Activated naive CD8-positive, alpha-beta T cell treated with anti-CD3 and anti-CD28 coated beads, Interleukin-2, amount 10 ng/mL, durations not matched to agents 7 days and 5 days (primary cell): ENCODE data around the gene SCN9A. TPM values are rescaled to one million over a fixed set of nuclear protein-coding genes. Genes with fewer than 3 reads are reported as not detected.
"Not testable (repeated sequence)": the region's sequence is repeated elsewhere in the genome, so short reads cannot be mapped to it uniquely, and the experiment has no call there.

Experiments
- ATAC-seq: fragments of 150-1000 bp; cut with Tn5 transposase; one replicate; pipeline ENCODE4 v1.10.0; 2021; ENCODE audit warnings: low read depth, moderate library complexity
- POLR2A ChIA-PET: fragments of 350-600 bp; sonication (Branson Sonifier 250); formaldehyde crosslinking; loops from one replicate; lab custom pipeline; 2021; ENCODE audit warnings: antibody characterized with exemption; lab: Charles Lee
- DNase-seq: peaks from one replicate; pipeline ENCODE4 v3.0.0; 2021
- H3K27ac Mint-ChIP-seq: one replicate; pipeline ENCODE4 v1.8.0; 2022; ENCODE audit warnings: mild to moderate bottlenecking, mixed read lengths
- H3K27me3 Mint-ChIP-seq: one replicate; pipeline ENCODE4 v1.8.0; 2022; ENCODE audit warnings: mild to moderate bottlenecking, moderate library complexity, mixed read lengths
- H3K36me3 Mint-ChIP-seq: one replicate; pipeline ENCODE4 v1.8.0; 2021; ENCODE audit warnings: mild to moderate bottlenecking, mixed read lengths
- H3K4me1 Mint-ChIP-seq: one replicate; pipeline ENCODE4 v1.8.0; 2021; ENCODE audit warnings: mixed read lengths
- H3K4me3 Mint-ChIP-seq: one replicate; pipeline ENCODE4 v1.8.0; 2022; ENCODE audit warnings: mild to moderate bottlenecking, moderate library complexity, mixed read lengths
- H3K9me3 Mint-ChIP-seq: one replicate; pipeline ENCODE4 v1.8.0; 2021; ENCODE audit warnings: mixed read lengths
- total RNA-seq, 2 experiments: library from RNA; stranded (reverse); gene quantifications; one replicate each; pipeline ENCODE4 v1.2.3, GENCODE V29; 2021

SCN9A gene
- total RNA-seq, 2 experiments from 2014 or later = not detected

- POLR2A ChIA-PET = no interaction called here
- DNase-seq (no peak), ATAC-seq (no peak)
- Mint-ChIP-seq H3K4me1 (no peaks in the 10 kb centered on the region), H3K36me3 (no peaks in the 10 kb centered on the region), H3K4me3 (no peak overlapping the region), H3K27me3 (no peaks in the 10 kb centered on the region), H3K27ac (no peak overlapping the region), H3K9me3 (no peaks in the 10 kb centered on the region)
These were observed 136.2 kb downstream of the SCN9A start for GRCh38 chr2:166239548-166239947.

- Mint-ChIP-seq H3K27ac (no peak overlapping the region), H3K4me1 (no peaks in the 10 kb centered on the region), H3K27me3 (no peaks in the 10 kb centered on the region), H3K36me3 (no peaks in the 10 kb centered on the region), H3K9me3 (no peaks in the 10 kb centered on the region), H3K4me3 (no peak overlapping the region)
- no peak for ATAC-seq
- no peak for DNase-seq
- POLR2A ChIA-PET = no interaction called here
These were observed 137.6 kb downstream of the SCN9A start for GRCh38 chr2:166238176-166238575.

GRCh38 chr2:166234112-166234846 lies 141.5 kb downstream of the SCN9A start:
- POLR2A ChIA-PET = no interaction called here
- ATAC-seq = no peak
- no peak overlapping the region for H3K27ac Mint-ChIP-seq

GRCh38 chr2:166233244-166233643 lies 142.5 kb downstream of the SCN9A start:
- ATAC-seq = no peak
- Mint-ChIP-seq H3K9me3 (no peaks in the 10 kb centered on the region), H3K36me3 (no peaks in the 10 kb centered on the region), H3K27me3 (no peaks in the 10 kb centered on the region), H3K4me1 (no peaks in the 10 kb centered on the region), H3K27ac (no peak overlapping the region), H3K4me3 (no peak overlapping the region)
- no peak for DNase-seq
- POLR2A ChIA-PET = no interaction called here

More at GRCh38 chr2:166234112-166234846, 141.5 kb downstream of the SCN9A start:
- no peaks in the 10 kb centered on the region for H3K27me3 Mint-ChIP-seq
- no peak overlapping the region for H3K4me3 Mint-ChIP-seq
- H3K36me3 Mint-ChIP-seq = no peaks in the 10 kb centered on the region
- no peaks in the 10 kb centered on the region for H3K9me3 Mint-ChIP-seq
- no peak for DNase-seq
- H3K4me1 Mint-ChIP-seq = no peaks in the 10 kb centered on the region

- POLR2A ChIA-PET = no interaction called here
These were observed 145.0 kb downstream of the SCN9A start for GRCh38 chr2:166230724-166231070.

GRCh38 chr2:166230024-166230723 lies 145.6 kb downstream of the SCN9A start:
- Mint-ChIP-seq H3K9me3 (no peaks in the 10 kb centered on the region), H3K27ac (no peak overlapping the region), H3K27me3 (no peaks in the 10 kb centered on the region), H3K4me3 (no peak overlapping the region), H3K36me3 (no peaks in the 10 kb centered on the region), H3K4me1 (no peaks in the 10 kb centered on the region)
- POLR2A ChIA-PET = no interaction called here
- DNase-seq (no peak), ATAC-seq (no peak)

More at GRCh38 chr2:166230724-166231070, 145.0 kb downstream of the SCN9A start:
- H3K4me1 Mint-ChIP-seq = no peaks in the 10 kb centered on the region
- H3K36me3 Mint-ChIP-seq = no peaks in the 10 kb centered on the region
- H3K4me3 Mint-ChIP-seq = no peak overlapping the region
- no peaks in the 10 kb centered on the region for H3K9me3 Mint-ChIP-seq
- no peak for DNase-seq
- no peak for ATAC-seq
- H3K27ac Mint-ChIP-seq = no peak overlapping the region
- H3K27me3 Mint-ChIP-seq = no peaks in the 10 kb centered on the region

GRCh38 chr2:166229678-166230023 lies 146.1 kb downstream of the SCN9A start:
- Mint-ChIP-seq H3K4me3 (no peak overlapping the region), H3K9me3 (no peaks in the 10 kb centered on the region), H3K4me1 (no peaks in the 10 kb centered on the region), H3K27me3 (no peaks in the 10 kb centered on the region), H3K36me3 (no peaks in the 10 kb centered on the region), H3K27ac (no peak overlapping the region)
- POLR2A ChIA-PET = no interaction called here
- DNase-seq (no peak), ATAC-seq (no peak)

GRCh38 chr2:166224197-166224596 lies 151.5 kb downstream of the SCN9A start:
- H3K27me3 Mint-ChIP-seq = no peaks in the 10 kb centered on the region
- ATAC-seq (no peak), DNase-seq (no peak)
- POLR2A ChIA-PET = no interaction called here
- no peaks in the 10 kb centered on the region for H3K4me1 Mint-ChIP-seq
- no peak overlapping the region for H3K27ac Mint-ChIP-seq
- H3K9me3 Mint-ChIP-seq = no peaks in the 10 kb centered on the region
- H3K4me3 Mint-ChIP-seq = no peak overlapping the region
- no peaks in the 10 kb centered on the region for H3K36me3 Mint-ChIP-seq

- Mint-ChIP-seq H3K4me1 (no peaks in the 10 kb centered on the region), H3K27ac (no peak overlapping the region), H3K9me3 (no peaks in the 10 kb centered on the region), H3K27me3 (no peaks in the 10 kb centered on the region), H3K36me3 (no peaks in the 10 kb centered on the region), H3K4me3 (no peak overlapping the region)
- POLR2A ChIA-PET = no interaction called here
- ATAC-seq (no peak), DNase-seq (no peak)
These were observed 152.4 kb downstream of the SCN9A start for GRCh38 chr2:166223298-166223697.

GRCh38 chr2:166211079-166211478 lies 164.7 kb downstream of the SCN9A start:
- H3K36me3 Mint-ChIP-seq = no peaks in the 10 kb centered on the region

GRCh38 chr2:166209944-166210343 lies 165.8 kb downstream of the SCN9A start:
- POLR2A ChIA-PET, H3K4me1 Mint-ChIP-seq, ATAC-seq, H3K4me3 Mint-ChIP-seq, H3K27ac Mint-ChIP-seq, H3K9me3 Mint-ChIP-seq, H3K36me3 Mint-ChIP-seq, DNase-seq, H3K27me3 Mint-ChIP-seq: not testable (repeated sequence)

More at GRCh38 chr2:166211079-166211478, 164.7 kb downstream of the SCN9A start:
- ATAC-seq = no peak
- no peak overlapping the region for H3K27ac Mint-ChIP-seq
- H3K27me3 Mint-ChIP-seq = no peaks in the 10 kb centered on the region
- H3K9me3 Mint-ChIP-seq = peaks cover 6% of the 10 kb centered on the region
- no peak for DNase-seq
- POLR2A ChIA-PET = no interaction called here
- H3K4me1 Mint-ChIP-seq = no peaks in the 10 kb centered on the region
- H3K4me3 Mint-ChIP-seq = no peak overlapping the region

- H3K9me3 Mint-ChIP-seq, H3K27me3 Mint-ChIP-seq, H3K36me3 Mint-ChIP-seq, POLR2A ChIA-PET, H3K27ac Mint-ChIP-seq, H3K4me1 Mint-ChIP-seq, ATAC-seq, DNase-seq, H3K4me3 Mint-ChIP-seq: not testable (repeated sequence)
These were observed 166.4 kb downstream of the SCN9A start for GRCh38 chr2:166209367-166209766.

- H3K27me3 Mint-ChIP-seq, H3K4me3 Mint-ChIP-seq, DNase-seq, H3K27ac Mint-ChIP-seq, H3K9me3 Mint-ChIP-seq, H3K4me1 Mint-ChIP-seq, ATAC-seq, H3K36me3 Mint-ChIP-seq, POLR2A ChIA-PET: not testable (repeated sequence)
These were observed 169.6 kb downstream of the SCN9A start for GRCh38 chr2:166206153-166206552.

- Mint-ChIP-seq H3K9me3 (peaks cover 2% of the 10 kb centered on the region), H3K27me3 (no peaks in the 10 kb centered on the region), H3K4me1 (no peaks in the 10 kb centered on the region), H3K4me3 (no peak overlapping the region), H3K27ac (no peak overlapping the region), H3K36me3 (no peaks in the 10 kb centered on the region)
- POLR2A ChIA-PET = no interaction called here
- no peak for ATAC-seq
- no peak for DNase-seq
These were observed 173.0 kb downstream of the SCN9A start for GRCh38 chr2:166202778-166203177.
